ENCODE data around the gene TRIM40. TPM values are rescaled to one million over a fixed set of nuclear protein-coding genes. Genes with fewer than 3 reads are reported as not detected.

Gene TRIM40
- total RNA-seq, 1 experiment from 2014 or later: not detected

DNA sequence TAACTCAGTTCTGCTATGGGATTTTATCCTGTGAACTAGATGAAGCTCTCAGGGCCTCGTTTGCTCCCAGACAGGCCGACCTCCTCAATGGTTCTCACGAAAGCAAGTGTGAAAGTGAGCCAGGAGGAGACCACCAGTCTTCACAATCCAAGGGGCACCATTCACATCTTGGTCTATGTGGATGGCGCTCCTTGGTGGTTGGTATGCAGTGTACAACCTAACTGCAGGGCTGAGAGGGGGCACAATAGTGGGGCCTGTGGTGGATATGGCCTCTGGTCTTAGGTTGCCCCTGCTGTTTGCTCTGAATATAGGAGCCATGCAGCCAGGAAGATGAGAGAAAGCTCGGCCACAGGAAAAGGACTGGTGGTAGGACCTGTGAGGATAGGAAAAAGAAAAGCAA, 52.6 kb downstream of the TRIM40 start:
- CTCF ChIA-PET: no interaction called here
- TF ChIP-seq, protein P1, sequence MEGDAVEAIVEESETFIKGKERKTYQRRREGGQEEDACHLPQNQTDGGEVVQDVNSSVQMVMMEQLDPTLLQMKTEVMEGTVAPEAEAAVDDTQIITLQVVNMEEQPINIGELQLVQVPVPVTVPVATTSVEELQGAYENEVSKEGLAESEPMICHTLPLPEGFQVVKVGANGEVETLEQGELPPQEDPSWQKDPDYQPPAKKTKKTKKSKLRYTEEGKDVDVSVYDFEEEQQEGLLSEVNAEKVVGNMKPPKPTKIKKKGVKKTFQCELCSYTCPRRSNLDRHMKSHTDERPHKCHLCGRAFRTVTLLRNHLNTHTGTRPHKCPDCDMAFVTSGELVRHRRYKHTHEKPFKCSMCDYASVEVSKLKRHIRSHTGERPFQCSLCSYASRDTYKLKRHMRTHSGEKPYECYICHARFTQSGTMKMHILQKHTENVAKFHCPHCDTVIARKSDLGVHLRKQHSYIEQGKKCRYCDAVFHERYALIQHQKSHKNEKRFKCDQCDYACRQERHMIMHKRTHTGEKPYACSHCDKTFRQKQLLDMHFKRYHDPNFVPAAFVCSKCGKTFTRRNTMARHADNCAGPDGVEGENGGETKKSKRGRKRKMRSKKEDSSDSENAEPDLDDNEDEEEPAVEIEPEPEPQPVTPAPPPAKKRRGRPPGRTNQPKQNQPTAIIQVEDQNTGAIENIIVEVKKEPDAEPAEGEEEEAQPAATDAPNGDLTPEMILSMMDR (IDR thresholded peaks at IDR 0.05): no peak
- TF ChIP-seq, protein P2, sequence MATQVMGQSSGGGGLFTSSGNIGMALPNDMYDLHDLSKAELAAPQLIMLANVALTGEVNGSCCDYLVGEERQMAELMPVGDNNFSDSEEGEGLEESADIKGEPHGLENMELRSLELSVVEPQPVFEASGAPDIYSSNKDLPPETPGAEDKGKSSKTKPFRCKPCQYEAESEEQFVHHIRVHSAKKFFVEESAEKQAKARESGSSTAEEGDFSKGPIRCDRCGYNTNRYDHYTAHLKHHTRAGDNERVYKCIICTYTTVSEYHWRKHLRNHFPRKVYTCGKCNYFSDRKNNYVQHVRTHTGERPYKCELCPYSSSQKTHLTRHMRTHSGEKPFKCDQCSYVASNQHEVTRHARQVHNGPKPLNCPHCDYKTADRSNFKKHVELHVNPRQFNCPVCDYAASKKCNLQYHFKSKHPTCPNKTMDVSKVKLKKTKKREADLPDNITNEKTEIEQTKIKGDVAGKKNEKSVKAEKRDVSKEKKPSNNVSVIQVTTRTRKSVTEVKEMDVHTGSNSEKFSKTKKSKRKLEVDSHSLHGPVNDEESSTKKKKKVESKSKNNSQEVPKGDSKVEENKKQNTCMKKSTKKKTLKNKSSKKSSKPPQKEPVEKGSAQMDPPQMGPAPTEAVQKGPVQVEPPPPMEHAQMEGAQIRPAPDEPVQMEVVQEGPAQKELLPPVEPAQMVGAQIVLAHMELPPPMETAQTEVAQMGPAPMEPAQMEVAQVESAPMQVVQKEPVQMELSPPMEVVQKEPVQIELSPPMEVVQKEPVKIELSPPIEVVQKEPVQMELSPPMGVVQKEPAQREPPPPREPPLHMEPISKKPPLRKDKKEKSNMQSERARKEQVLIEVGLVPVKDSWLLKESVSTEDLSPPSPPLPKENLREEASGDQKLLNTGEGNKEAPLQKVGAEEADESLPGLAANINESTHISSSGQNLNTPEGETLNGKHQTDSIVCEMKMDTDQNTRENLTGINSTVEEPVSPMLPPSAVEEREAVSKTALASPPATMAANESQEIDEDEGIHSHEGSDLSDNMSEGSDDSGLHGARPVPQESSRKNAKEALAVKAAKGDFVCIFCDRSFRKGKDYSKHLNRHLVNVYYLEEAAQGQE (IDR thresholded peaks at IDR 0.05; ENCODE audit: insufficient read depth in 1 of 2, low read depth in 2 of 2, low read length in 1 of 2): no peak
- TF ChIP-seq POLR2AphosphoS5 (IDR thresholded peaks at IDR 0.05; ENCODE audit: low read depth, low read length) (no peak), TCF7L2 (IDR thresholded peaks at IDR 0.05; ENCODE audit: low read depth, low read length) (no peak), SIN3A (IDR thresholded peaks at IDR 0.05; ENCODE audit: borderline replicate concordance, insufficient read depth, low read depth, low read length) (no peak)
- Histone ChIP-seq H3K9me3 (ENCODE audit: control insufficient read depth, insufficient read depth, low read depth, low read length) (no peaks in the 10 kb centered on the region), H3K4me1 (ENCODE audit: control insufficient read depth, insufficient read depth, low read length) (no peaks in the 10 kb centered on the region), H3K36me3 (ENCODE audit: control insufficient read depth, insufficient read depth, low read length) (peaks cover 9% of the 10 kb centered on the region), H3K27ac (ENCODE audit: low read length) (no peak overlapping the region), H3K4me3 (ENCODE audit: low read depth in 2 of 2, low read length in 2 of 2) (no peak overlapping the region), H3K27me3 (ENCODE audit: control insufficient read depth, insufficient read depth, low read length) (no peaks in the 10 kb centered on the region)
- POLR2A ChIA-PET: no interaction called here
- intact Hi-C loops (cut with micrococcal nuclease; ENCODE audit: unreplicated experiment) (no loop called here), in situ Hi-C loops (cut with HindIII; ENCODE audit: low pct_unique_long_range_greater_than_20kb, low sequenced_read_pairs) (no loop called here)
- no peak for DNase-seq (ENCODE audit: low read depth, low spot score)
- BruUV-seq (replicated peaks): no TSS peak
- ATAC-seq: no peak

DNA sequence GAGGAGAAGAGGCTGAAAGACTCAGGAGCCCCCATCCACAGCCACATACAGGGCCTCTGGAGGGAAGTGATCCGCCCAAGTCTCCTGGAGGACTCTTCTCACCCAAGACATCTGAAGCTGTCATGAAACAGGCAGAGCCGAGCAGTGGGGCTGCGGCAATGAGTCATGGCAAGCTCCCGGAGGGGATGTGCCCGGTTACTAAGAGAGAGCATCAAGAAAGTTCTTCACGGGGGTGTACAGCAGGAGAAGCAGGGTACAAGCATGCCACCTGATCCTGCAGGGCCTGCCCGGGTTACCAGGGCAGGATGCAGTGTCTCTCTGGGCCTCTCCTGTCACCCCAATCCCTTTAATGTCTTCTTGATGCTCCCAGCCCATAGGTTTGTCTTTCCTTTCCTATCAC, 56.1 kb downstream of the TRIM40 start:
- no peaks in the 10 kb centered on the region for H3K9me3 ChIP-seq (ENCODE audit: control insufficient read depth, insufficient read depth, low read depth, low read length)
- POLR2A ChIA-PET: no interaction called here
- no peak overlapping the region for H3K4me3 ChIP-seq (ENCODE audit: low read depth in 2 of 2, low read length in 2 of 2)
- H3K27ac ChIP-seq (ENCODE audit: low read length): no peak overlapping the region
- H3K36me3 ChIP-seq (ENCODE audit: control insufficient read depth, insufficient read depth, low read length): peaks cover 11% of the 10 kb centered on the region
- TF ChIP-seq SIN3A (IDR thresholded peaks at IDR 0.05; ENCODE audit: borderline replicate concordance, insufficient read depth, low read depth, low read length) (no peak), POLR2AphosphoS5 (IDR thresholded peaks at IDR 0.05; ENCODE audit: low read depth, low read length) (no peak), TCF7L2 (IDR thresholded peaks at IDR 0.05; ENCODE audit: low read depth, low read length) (no peak)
- TF ChIP-seq, protein P1 (IDR thresholded peaks at IDR 0.05): no peak
- TF ChIP-seq, protein P2 (IDR thresholded peaks at IDR 0.05; ENCODE audit: insufficient read depth in 1 of 2, low read depth in 2 of 2, low read length in 1 of 2): no peak
- H3K27me3 ChIP-seq (ENCODE audit: control insufficient read depth, insufficient read depth, low read length): no peaks in the 10 kb centered on the region
- no peaks in the 10 kb centered on the region for H3K4me1 ChIP-seq (ENCODE audit: control insufficient read depth, insufficient read depth, low read length)
- in situ Hi-C loops (cut with HindIII; ENCODE audit: low pct_unique_long_range_greater_than_20kb, low sequenced_read_pairs): no loop called here
- no peak for ATAC-seq
- BruUV-seq (replicated peaks): no TSS peak
- no peak for DNase-seq (ENCODE audit: low read depth, low spot score)
- intact Hi-C loops (cut with micrococcal nuclease; ENCODE audit: unreplicated experiment): no loop called here
- CTCF ChIA-PET: no interaction called here

Data from Panc1 (cell line).